Activated naive CD8-positive, alpha-beta T cell (primary cell): ENCODE measurements around the gene ACOT7.

ENCODE experiments used
- H3K27ac Mint-ChIP-seq: one replicate; pipeline ENCODE4 v1.8.0; 2021; ENCODE audit warnings: mixed read lengths
- H3K27me3 Mint-ChIP-seq: one replicate; pipeline ENCODE4 v1.8.0; 2021; ENCODE audit warnings: mixed read lengths
- H3K36me3 Mint-ChIP-seq: one replicate; pipeline ENCODE4 v1.8.0; 2021; ENCODE audit warnings: mixed read lengths
- H3K4me1 Mint-ChIP-seq: one replicate; pipeline ENCODE4 v1.8.0; 2021; ENCODE audit warnings: low read depth, mixed read lengths
- H3K4me3 Mint-ChIP-seq: one replicate; pipeline ENCODE4 v1.8.0; 2021; ENCODE audit warnings: mild to moderate bottlenecking, mixed read lengths
- H3K9me3 Mint-ChIP-seq: one replicate; pipeline ENCODE4 v1.8.0; 2021; ENCODE audit warnings: low read depth, mixed read lengths

The ACOT7 gene

DNA sequence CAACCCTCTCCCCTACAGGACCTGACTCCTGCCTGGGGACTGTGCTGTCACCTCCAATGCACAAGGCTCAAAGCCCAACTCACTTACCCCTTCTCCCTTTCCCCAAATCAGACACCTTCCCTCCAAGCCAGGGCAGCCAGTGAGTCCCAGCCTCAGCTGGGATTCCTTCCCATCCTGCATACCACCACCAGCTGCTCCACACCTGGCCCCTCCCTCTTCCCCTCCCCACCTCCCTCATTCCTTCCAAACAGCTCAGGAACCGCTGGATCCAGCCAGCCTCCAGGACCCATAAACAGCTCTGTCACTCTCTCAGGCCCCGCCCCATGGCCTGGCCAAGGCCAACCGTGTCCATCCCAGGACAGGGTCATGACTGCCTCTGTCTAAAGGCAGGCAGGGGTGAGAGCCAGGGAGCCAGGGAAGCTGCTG is 41.4 kb downstream of the ACOT7 start:
- Mint-ChIP-seq H3K9me3 (no peaks in the 10 kb centered on the region), H3K4me3 (no peak overlapping the region), H3K27ac (no peak overlapping the region), H3K4me1 (peaks cover 22% of the 10 kb centered on the region), H3K27me3 (no peaks in the 10 kb centered on the region), H3K36me3 (no peaks in the 10 kb centered on the region)

- Mint-ChIP-seq H3K4me1 (peaks cover 22% of the 10 kb centered on the region), H3K36me3 (no peaks in the 10 kb centered on the region), H3K27me3 (no peaks in the 10 kb centered on the region), H3K27ac (no peak overlapping the region), H3K4me3 (no peak overlapping the region), H3K9me3 (no peaks in the 10 kb centered on the region)
These were observed 42.0 kb downstream of the ACOT7 start for GRCh38 chr1:6351480-6352137.

DNA sequence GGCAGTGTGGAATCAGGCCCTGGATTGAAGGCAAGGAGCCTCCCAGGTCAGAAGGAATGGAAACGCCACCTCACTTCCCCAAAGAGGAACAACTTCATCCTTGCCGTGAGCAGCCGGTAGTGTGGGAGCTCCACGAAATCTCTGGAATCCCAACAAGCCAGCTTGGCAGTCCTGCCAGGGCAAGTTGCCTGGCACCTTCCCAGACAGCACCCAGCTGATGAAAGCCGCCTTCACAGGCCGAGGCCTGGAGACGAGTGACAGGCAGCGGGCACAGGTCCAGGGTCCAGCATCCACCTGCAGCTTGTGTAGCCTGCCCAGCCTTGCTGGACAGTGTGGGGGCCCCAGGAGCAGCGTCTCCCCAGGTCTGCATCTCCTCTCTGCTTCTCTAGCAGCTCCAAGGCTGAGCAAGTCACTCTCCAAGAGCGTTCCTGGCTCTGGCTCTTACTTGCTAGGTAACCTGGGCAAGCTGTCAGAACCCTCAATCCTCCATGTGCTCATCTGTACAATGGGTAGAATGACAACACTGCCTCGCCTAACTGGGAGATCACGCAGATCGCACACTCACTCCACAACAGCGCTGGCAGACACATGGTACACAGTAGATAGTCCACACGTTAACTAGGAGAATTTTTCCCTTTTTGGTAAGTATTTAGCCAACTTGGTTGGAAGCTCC is 43.0 kb downstream of the ACOT7 start:
- H3K4me3 Mint-ChIP-seq, result no peak overlapping the region
- H3K9me3 Mint-ChIP-seq, result no peaks in the 10 kb centered on the region
- H3K27me3 Mint-ChIP-seq, result no peaks in the 10 kb centered on the region
- peaks cover 22% of the 10 kb centered on the region for H3K4me1 Mint-ChIP-seq
- H3K36me3 Mint-ChIP-seq, result no peaks in the 10 kb centered on the region
- H3K27ac Mint-ChIP-seq, result no peak overlapping the region

DNA sequence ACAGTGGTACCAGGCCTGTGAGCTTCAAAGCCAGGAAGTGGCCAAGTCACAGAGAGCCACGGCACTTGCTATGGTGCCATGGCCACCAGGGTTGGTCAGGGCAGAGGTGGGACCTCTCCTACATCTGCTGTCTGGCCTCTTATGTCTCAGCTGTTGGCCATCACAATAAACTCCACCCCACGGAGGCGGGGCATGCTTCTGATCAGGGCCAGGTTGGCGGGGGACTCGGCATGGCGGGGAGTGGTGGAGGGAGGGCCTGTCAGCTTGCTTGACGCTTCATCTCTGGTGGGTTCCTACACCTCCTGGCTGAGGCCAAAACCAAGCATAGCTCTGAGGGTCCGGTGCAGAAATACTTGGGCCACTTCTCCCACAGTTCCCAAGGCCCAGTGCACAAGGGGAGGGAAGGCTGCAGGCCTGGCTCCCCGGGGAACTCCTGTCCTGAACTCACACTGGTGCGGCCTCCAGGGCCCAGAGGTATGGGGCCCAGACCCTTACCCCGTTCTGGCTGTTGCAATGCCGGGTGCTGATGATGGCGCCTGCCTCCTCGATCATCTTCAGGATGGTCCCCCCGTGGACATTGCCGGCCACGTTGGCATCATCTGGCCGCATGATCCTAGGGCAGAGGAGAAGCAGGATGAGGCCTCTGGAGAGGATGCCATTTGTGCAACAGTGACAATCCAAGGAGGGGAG is 44.2 kb downstream of the ACOT7 start:
- H3K27ac Mint-ChIP-seq, result peak overlapping the region; percentile 3
- H3K9me3 Mint-ChIP-seq, result no peaks in the 10 kb centered on the region
- H3K36me3 Mint-ChIP-seq, result no peaks in the 10 kb centered on the region
- H3K27me3 Mint-ChIP-seq, result no peaks in the 10 kb centered on the region
- H3K4me3 Mint-ChIP-seq, result no peak overlapping the region
- H3K4me1 Mint-ChIP-seq, result peaks cover 21% of the 10 kb centered on the region

DNA sequence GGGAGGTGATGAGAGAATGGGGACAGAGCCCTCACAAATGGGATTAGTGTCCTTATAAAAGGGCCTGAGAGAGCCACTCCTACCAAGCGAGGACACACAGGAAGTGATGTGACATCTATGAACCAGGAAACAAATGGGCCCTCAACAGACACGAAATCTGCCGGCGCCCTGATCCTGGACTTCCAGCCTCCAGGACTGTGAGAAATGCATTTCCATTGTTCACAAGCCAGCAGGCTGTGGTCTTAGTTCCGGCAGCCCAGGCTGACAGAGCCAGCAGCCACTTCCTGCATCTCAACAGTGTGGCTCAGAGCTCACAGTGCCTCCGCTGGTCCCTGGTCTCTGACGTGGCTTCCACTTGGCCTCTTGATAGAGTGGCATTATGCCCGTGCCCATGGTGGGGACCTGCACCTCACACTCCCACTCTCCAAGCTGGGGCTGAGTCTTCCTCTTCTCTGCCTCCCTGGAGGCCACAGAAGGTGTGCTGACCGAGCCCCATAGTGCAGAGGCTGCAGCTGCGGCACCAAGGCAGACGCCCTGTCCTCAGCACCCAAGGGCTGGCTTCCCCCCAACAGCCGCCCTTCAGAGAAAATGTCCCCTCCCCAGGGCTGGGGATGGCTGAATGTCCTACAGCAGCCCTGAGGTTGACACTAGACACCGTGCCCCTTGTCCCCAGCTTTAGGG is 44.9 kb downstream of the ACOT7 start:
- Mint-ChIP-seq H3K4me3 (peak overlapping the region; percentile 56), H3K36me3 (no peaks in the 10 kb centered on the region), H3K4me1 (peaks cover 21% of the 10 kb centered on the region), H3K27ac (peak overlapping the region; percentile 82), H3K27me3 (no peaks in the 10 kb centered on the region), H3K9me3 (no peaks in the 10 kb centered on the region)

GRCh38 chr1:6347641-6348487 is 45.7 kb downstream of the ACOT7 start:
- Mint-ChIP-seq H3K4me3 (peak overlapping the region; percentile 56), H3K36me3 (no peaks in the 10 kb centered on the region), H3K9me3 (no peaks in the 10 kb centered on the region), H3K27me3 (no peaks in the 10 kb centered on the region), H3K4me1 (peaks cover 21% of the 10 kb centered on the region), H3K27ac (peak overlapping the region; percentile 82)

DNA sequence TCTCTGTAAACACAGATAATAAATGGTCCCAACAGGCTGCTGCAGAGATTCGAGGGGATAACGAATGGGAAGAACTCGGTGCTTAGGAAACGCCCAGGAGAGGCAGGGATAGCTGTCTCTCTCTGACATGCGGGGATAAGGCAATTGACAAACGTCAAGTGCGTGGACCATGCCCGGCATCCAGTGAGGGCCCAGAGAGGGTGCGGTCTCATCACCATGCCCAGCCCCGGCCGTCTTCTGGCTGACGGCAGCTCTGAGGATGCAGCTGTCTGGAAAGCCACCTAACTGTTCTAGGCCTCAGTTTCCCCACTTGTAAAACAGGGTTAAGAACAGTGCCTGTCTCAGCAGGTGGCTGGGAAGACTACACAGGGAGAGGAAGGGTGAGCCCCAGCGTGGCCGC is 48.1 kb downstream of the ACOT7 start:
- Mint-ChIP-seq H3K9me3 (no peaks in the 10 kb centered on the region), H3K27ac (no peak overlapping the region), H3K36me3 (no peaks in the 10 kb centered on the region), H3K4me3 (no peak overlapping the region), H3K27me3 (no peaks in the 10 kb centered on the region), H3K4me1 (peaks cover 21% of the 10 kb centered on the region)

DNA sequence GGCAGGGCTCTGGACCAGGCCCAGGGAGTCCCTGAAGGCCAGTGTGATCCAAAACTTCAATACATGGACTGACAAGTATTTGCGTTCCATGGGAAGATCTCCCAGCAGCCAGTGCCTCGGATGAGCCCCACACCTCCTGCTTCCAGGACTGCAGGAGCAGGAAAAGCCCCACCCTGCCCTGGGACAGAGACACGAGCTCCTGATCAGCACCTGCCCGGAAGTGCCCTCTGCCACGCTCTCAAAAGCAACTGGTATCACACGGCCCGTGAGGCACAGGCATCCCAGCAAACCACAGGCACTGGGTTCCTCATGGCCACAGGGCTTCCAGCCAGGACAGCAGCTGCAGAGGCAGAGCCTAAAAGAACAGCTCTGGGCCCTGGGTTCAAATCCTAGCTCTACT is 48.6 kb downstream of the ACOT7 start:
- no peak overlapping the region for H3K27ac Mint-ChIP-seq
- no peaks in the 10 kb centered on the region for H3K36me3 Mint-ChIP-seq
- no peaks in the 10 kb centered on the region for H3K27me3 Mint-ChIP-seq
- H3K4me3 Mint-ChIP-seq, result no peak overlapping the region
- no peaks in the 10 kb centered on the region for H3K9me3 Mint-ChIP-seq
- H3K4me1 Mint-ChIP-seq, result peaks cover 21% of the 10 kb centered on the region

DNA sequence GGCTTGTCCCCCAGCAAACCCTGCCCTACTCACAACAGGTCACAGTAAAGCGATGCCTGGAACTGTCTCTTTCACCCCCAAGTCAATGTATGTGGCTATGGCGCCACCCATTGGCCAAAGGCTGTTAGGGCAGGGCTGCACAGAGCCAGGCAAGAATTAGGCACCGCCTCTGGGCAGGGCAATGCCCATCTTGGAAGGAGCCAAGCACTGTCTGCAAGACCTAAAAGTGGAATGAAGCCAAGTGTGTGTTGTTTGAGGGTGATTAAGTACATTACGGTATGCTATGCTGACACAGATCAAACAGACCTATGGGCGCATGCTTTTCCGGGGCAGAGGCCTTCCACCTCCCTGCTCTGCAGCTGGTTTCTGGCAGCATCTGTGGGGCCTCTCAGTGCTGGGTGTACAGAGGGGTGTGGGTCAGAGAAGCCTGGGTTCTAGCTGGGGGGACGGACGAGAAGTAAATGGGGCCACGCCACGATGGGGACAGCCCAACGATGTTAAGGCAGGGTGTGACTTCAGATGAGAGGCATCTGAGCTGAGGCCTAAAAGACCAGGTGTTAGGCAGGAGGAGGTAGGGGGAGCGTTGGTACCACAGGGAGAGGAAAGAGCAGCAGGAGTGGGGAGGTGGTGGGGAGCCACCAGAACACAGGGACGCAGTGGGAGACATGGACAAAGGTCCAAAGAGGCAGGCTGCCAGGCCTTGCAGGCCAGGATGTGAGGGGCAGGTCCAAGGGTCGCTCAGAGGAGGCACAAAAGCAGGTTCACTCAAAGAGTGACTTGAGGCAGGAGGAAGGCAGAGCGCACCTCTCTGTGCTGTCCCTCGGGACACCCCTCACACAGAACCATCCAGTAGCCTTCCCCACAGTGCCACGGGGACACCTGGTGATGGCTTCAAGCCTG is 49.8 kb downstream of the ACOT7 start:
- no peak overlapping the region for H3K27ac Mint-ChIP-seq
- no peak overlapping the region for H3K4me3 Mint-ChIP-seq
- no peaks in the 10 kb centered on the region for H3K9me3 Mint-ChIP-seq
- H3K4me1 Mint-ChIP-seq, result peaks cover 10% of the 10 kb centered on the region
- H3K27me3 Mint-ChIP-seq, result no peaks in the 10 kb centered on the region
- H3K36me3 Mint-ChIP-seq, result no peaks in the 10 kb centered on the region

DNA sequence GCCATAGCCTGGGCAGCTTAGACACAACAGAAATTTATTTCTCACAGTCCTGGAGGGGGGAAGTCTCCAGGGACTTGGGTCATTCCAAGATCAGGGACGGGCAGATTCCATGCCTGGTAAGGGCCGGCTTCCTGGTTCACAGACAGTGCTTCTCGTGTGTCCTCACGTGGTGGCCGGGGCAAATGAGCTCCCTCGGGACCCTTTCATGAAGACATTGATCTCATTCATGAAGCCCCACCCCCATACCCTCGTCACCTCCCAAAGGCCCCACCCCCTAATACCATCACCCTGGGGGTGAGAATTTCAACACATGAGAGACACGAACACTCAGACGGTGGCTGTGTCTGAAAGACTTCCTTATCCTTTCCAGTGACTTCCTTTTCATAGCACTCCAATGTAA is 51.5 kb downstream of the ACOT7 start:
- Mint-ChIP-seq H3K9me3 (no peaks in the 10 kb centered on the region), H3K27me3 (no peaks in the 10 kb centered on the region), H3K36me3 (no peaks in the 10 kb centered on the region), H3K4me3 (no peak overlapping the region), H3K27ac (no peak overlapping the region), H3K4me1 (no peaks in the 10 kb centered on the region)

DNA sequence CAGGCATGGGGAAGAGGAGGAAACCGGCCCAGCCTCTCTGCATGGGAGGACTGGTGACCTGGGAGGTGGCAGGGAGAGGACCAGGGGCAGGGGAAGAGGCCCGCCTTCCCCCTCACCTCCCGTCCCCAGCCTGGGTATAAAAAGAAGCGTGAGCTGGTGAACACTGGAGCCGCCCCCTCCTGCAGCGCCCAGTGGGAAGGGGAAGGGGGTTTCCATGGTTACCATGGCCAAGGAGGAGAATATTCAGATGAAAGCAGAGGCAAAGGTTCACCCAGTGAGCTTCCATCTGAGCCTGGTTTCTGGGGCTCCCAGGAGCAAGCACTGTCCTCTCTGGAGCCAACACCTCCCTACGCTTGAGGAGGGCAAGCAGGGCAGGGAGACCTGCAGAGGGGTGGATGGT is 54.9 kb downstream of the ACOT7 start:
- H3K4me1 Mint-ChIP-seq, result no peaks in the 10 kb centered on the region
- H3K36me3 Mint-ChIP-seq, result no peaks in the 10 kb centered on the region
- H3K27ac Mint-ChIP-seq, result no peak overlapping the region
- H3K9me3 Mint-ChIP-seq, result no peaks in the 10 kb centered on the region
- no peak overlapping the region for H3K4me3 Mint-ChIP-seq
- no peaks in the 10 kb centered on the region for H3K27me3 Mint-ChIP-seq

DNA sequence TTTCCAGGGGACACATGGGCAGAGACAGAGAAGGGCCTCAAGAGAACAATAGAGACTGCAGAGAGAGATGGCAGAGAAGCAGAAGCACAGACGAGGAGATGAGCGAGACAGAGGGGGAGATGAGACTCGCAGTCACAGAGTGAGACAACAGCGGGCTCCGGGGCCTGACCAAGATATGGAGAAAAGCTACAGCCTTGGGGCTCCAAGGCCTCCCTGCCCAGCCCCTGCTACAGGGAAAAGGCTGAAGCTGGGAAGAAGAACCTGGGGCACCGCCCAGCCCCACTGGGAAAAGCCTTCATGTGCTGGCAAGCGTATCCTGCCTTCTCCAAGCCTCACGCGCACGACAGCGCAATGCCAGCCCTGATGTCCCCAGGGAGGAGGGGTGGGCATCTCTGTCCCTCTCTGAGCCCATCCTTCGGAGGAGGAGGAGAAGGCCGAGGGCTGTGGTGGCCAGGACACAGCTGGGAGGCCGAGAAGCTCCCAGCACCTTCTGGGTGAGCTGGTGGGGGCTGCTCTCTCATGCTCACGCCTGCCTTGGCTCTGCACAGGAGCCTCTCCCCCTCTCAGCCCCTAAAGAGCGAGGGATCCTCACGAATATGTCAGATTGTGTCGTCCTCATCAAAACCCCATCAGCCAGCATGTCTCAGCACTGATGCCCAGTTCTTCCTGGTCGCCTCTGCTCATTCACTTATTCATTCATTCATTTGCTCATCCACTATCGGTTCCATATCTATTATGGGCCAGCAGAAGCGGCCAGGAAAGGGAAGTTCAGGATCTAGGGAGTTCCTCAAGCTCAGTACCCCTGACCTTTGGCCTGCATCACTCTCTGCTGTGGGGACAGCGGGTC is 56.6 kb downstream of the ACOT7 start:
- H3K27me3 Mint-ChIP-seq, result no peaks in the 10 kb centered on the region
- no peaks in the 10 kb centered on the region for H3K9me3 Mint-ChIP-seq
- H3K36me3 Mint-ChIP-seq, result no peaks in the 10 kb centered on the region
- H3K4me1 Mint-ChIP-seq, result no peaks in the 10 kb centered on the region
- no peak overlapping the region for H3K4me3 Mint-ChIP-seq
- H3K27ac Mint-ChIP-seq, result no peak overlapping the region
